ENCODE measurements around the gene LTB4R2.

DNA sequence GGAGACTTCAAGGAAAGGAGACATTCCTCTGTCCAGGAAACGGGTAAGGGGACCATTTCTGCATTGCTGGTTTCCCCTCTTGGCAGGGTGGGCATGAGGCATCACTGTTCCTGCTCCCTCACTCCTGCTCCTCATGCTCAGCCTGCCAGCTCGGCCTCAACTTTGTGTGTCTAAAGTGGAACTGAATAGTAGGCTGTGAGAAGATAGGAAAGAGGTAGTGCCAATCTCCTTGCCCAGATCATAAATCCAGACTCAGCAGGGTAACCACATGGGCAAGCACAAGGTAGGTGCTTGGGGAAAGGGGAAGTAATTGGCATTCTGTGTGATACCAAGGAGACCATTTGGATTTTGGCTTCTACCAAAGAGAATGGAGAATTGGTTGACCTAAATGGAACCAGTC, 4.0 kb downstream of the LTB4R2 start:
- no peak for TF ChIP-seq POLR2A (IDR thresholded peaks at IDR 0.05)
- TF ChIP-seq, protein P1, sequence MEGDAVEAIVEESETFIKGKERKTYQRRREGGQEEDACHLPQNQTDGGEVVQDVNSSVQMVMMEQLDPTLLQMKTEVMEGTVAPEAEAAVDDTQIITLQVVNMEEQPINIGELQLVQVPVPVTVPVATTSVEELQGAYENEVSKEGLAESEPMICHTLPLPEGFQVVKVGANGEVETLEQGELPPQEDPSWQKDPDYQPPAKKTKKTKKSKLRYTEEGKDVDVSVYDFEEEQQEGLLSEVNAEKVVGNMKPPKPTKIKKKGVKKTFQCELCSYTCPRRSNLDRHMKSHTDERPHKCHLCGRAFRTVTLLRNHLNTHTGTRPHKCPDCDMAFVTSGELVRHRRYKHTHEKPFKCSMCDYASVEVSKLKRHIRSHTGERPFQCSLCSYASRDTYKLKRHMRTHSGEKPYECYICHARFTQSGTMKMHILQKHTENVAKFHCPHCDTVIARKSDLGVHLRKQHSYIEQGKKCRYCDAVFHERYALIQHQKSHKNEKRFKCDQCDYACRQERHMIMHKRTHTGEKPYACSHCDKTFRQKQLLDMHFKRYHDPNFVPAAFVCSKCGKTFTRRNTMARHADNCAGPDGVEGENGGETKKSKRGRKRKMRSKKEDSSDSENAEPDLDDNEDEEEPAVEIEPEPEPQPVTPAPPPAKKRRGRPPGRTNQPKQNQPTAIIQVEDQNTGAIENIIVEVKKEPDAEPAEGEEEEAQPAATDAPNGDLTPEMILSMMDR (IDR thresholded peaks at IDR 0.05), result no peak
- TF ChIP-seq POLR2AphosphoS5 (IDR thresholded peaks at IDR 0.05), result no peak
- TF ChIP-seq EP300 (IDR thresholded peaks at IDR 0.05; ENCODE audit: low read depth), result no peak
